Activated naive CD4-positive, alpha-beta T cell treated with anti-CD3 and anti-CD28 coated beads, Interleukin-2, amount 50 U/mL, for 24 hours (primary cell): ENCODE results near the gene TRIOBP.
"Not testable (repeated sequence)": the region's sequence is repeated elsewhere in the genome, so short reads cannot be mapped to it uniquely, and the experiment has no call there.

Experiments used
- H3K27ac Mint-ChIP-seq: one replicate; pipeline ENCODE4 v1.8.0; 2021; ENCODE audit warnings: mild to moderate bottlenecking, mixed read lengths
- H3K27me3 Mint-ChIP-seq: one replicate; pipeline ENCODE4 v1.8.0; 2021; ENCODE audit warnings: mixed read lengths
- H3K36me3 Mint-ChIP-seq: one replicate; pipeline ENCODE4 v1.8.0; 2021; ENCODE audit warnings: mixed read lengths
- H3K4me1 Mint-ChIP-seq: one replicate; pipeline ENCODE4 v1.8.0; 2021; ENCODE audit warnings: mixed read lengths
- H3K4me3 Mint-ChIP-seq: one replicate; pipeline ENCODE4 v1.8.0; 2021; ENCODE audit warnings: mild to moderate bottlenecking, mixed read lengths
- H3K9me3 Mint-ChIP-seq: one replicate; pipeline ENCODE4 v1.8.0; 2021; ENCODE audit warnings: mixed read lengths

The TRIOBP gene

DNA sequence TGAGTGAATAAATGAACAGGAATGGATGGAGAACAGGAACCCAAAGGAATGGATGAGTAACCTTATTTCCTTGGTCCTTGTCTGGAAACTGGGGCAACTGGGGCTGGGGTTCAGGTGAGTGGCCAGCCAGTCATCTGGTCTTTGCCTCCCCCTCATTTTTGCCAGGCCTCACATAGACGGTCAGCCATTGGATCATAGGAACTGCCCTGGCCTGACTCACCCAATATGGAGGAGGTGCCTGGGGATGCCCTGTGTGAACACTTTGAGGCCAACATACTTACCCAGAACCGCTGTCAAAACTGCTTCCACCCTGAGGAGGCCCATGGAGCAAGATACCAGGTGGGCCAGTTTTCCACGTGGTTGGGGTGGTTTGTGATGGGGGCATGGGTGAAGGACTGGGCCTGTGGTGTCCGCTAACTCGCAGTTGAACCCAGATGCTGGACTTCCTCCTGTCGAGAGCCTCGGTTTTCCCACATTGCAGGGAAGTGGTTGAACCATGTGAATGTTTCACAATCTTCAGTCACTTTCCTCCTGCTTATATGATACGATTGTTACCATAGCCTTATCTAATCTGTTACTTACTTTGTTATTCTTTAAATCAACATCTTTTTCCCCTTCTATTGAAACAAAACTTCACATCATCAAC is 4.4 kb downstream of the TRIOBP start:
- no peaks in the 10 kb centered on the region for H3K27me3 Mint-ChIP-seq
- H3K36me3 Mint-ChIP-seq = peaks cover 6% of the 10 kb centered on the region
- no peaks in the 10 kb centered on the region for H3K9me3 Mint-ChIP-seq
- H3K27ac Mint-ChIP-seq = no peak overlapping the region
- no peak overlapping the region for H3K4me3 Mint-ChIP-seq
- peaks cover 9% of the 10 kb centered on the region for H3K4me1 Mint-ChIP-seq

DNA sequence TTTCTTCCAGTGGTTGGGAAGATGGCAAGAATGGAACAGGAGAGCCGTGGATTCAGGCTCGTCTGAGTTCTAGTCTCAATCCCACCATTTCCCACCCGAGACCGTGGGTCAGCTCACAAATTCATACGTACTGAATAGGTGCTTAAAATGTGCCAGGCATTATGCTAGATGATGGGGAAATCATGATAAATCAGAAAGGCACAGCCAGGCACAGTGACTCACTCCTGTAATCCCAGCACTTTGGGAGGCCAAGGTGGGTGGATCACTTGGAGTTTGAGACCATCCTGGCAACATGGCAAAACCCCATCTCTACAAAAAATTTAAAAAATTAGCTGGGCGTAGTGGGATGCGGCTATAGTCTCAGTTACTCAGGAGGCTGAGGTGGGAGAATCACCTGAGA is 7.1 kb downstream of the TRIOBP start:
- Mint-ChIP-seq H3K4me3 (no peak overlapping the region), H3K36me3 (peaks cover 6% of the 10 kb centered on the region), H3K4me1 (no peaks in the 10 kb centered on the region), H3K9me3 (no peaks in the 10 kb centered on the region), H3K27me3 (no peaks in the 10 kb centered on the region), H3K27ac (no peak overlapping the region)

DNA sequence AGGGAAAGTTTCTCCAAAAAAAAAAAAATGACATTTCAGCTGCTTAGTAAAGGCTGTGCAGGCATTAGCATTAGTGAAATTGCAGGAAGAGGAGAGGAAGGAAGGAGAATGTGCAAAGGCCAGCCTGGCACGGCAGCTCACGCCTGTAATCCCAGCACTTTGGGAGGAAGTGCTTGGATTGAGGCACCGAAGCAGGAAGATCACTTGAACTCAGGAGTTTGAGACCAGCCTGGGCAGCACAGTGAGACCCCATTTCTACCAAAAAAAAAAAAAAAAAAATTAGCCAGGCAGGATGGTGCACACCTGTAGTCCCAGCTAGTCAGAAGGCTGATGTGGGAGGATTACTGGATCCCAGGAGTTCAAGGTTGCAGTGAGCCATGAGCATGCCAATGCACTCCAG is 7.8 kb downstream of the TRIOBP start:
- Mint-ChIP-seq H3K27me3 (no peaks in the 10 kb centered on the region), H3K4me1 (no peaks in the 10 kb centered on the region), H3K4me3 (no peak overlapping the region), H3K27ac (no peak overlapping the region), H3K9me3 (no peaks in the 10 kb centered on the region), H3K36me3 (peaks cover 6% of the 10 kb centered on the region)

DNA sequence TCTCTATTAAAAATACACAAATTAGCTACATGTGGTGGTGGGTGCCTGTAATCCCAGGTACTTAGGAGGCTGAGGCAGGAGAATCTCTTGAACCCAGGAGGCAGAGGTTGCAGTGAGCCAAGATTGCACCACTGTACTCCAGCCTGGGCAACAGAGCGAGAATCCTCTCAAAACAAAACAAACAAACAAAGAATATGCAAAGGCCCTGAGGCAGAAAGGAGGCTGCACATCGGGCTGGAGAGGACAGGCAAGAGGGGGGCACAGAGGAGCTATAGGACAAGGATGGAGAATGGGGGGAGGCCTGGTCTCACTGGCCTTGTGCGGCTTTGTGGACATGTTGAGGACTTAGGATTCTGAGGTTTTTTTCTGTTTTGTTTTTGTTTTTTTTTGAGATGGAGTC is 8.4 kb downstream of the TRIOBP start:
- Mint-ChIP-seq H3K27me3 (no peaks in the 10 kb centered on the region), H3K9me3 (no peaks in the 10 kb centered on the region), H3K36me3 (peaks cover 6% of the 10 kb centered on the region)

DNA sequence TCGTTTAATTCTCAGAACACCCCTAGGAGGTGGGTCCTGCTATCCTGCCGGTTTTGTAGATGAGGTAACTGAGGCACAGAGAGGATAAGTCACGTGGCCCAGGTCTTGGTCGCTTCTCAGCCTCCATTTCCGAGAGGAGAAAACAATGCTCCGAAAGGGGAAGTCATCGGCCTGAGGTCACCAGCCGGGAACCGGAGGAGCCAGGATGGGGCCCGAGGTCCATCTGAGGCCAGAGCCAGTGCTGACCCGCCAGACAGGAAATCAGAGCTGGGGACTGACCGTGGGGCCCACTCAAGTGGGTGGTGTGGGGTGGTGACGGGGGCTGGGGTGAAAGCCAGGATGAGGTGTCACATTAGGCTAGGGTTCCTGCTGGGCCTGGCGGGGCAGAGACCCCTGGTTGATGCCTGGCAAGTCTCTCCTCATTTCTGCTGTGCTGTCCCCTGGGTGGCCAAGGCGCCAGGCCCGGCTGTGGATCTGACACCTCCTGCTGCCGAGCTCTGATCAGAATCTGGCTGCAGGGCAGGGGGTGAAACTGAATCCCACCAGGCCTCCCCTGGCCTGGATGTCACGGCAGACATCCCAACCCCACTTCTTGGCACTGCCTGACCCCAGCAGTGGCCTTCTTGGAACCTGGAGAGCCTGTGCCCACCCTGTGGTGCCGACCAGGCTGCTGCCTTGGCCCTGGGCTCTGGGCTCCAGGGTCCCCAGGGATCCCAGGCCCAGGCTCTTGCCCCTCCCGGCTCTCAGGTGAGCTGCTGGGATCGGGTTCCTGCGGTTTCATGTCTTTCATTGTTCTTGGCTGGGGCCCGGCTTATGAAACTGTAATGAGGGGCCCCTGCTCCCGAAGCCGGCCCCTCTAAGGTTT is 12.0 kb downstream of the TRIOBP start:
- no peaks in the 10 kb centered on the region for H3K27me3 Mint-ChIP-seq
- H3K4me1 Mint-ChIP-seq = no peaks in the 10 kb centered on the region
- no peak overlapping the region for H3K27ac Mint-ChIP-seq
- H3K36me3 Mint-ChIP-seq = peaks cover 4% of the 10 kb centered on the region
- H3K9me3 Mint-ChIP-seq = no peaks in the 10 kb centered on the region
- no peak overlapping the region for H3K4me3 Mint-ChIP-seq

More for the DNA sequence above, 8.4 kb downstream of the TRIOBP start:
- Mint-ChIP-seq H3K4me1 (no peaks in the 10 kb centered on the region), H3K27ac (no peak overlapping the region), H3K4me3 (no peak overlapping the region)

- Mint-ChIP-seq H3K4me1 (no peaks in the 10 kb centered on the region), H3K27me3 (no peaks in the 10 kb centered on the region), H3K4me3 (no peak overlapping the region), H3K9me3 (no peaks in the 10 kb centered on the region), H3K36me3 (peaks cover 3% of the 10 kb centered on the region), H3K27ac (no peak overlapping the region)
Measured at GRCh38 chr22:37709445-37709765, 12.6 kb downstream of the TRIOBP start.

DNA sequence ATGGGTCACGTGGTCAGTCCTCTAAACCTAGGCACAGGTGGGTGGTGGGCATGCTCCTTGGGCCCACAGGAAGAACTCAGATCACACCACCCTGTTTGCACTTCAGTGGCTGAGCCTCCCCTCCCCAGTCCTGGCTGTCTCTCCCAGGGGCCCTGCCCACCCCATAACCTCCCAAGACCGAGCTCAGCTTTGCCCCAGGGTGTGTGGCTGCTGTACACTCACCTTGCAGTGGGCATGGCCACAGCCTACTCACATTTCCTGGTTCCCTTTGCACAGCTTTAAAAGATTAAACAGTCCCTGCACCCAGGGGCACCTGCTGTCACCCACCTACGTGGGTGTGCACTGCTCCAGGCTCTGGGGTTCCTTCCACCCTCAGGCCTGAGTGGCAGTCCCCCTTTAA is 13.8 kb downstream of the TRIOBP start:
- H3K27me3 Mint-ChIP-seq = no peaks in the 10 kb centered on the region
- peaks cover 2% of the 10 kb centered on the region for H3K36me3 Mint-ChIP-seq
- no peaks in the 10 kb centered on the region for H3K4me1 Mint-ChIP-seq
- no peak overlapping the region for H3K27ac Mint-ChIP-seq
- no peak overlapping the region for H3K4me3 Mint-ChIP-seq
- no peaks in the 10 kb centered on the region for H3K9me3 Mint-ChIP-seq

- Mint-ChIP-seq H3K4me3 (no peak overlapping the region), H3K27me3 (no peaks in the 10 kb centered on the region), H3K9me3 (no peaks in the 10 kb centered on the region), H3K4me1 (no peaks in the 10 kb centered on the region), H3K36me3 (no peaks in the 10 kb centered on the region), H3K27ac (no peak overlapping the region)
Measured at GRCh38 chr22:37711490-37711889, 14.6 kb downstream of the TRIOBP start.

- H3K27me3 Mint-ChIP-seq = no peaks in the 10 kb centered on the region
- no peak overlapping the region for H3K27ac Mint-ChIP-seq
- no peaks in the 10 kb centered on the region for H3K4me1 Mint-ChIP-seq
- no peaks in the 10 kb centered on the region for H3K9me3 Mint-ChIP-seq
- H3K36me3 Mint-ChIP-seq = peaks cover 4% of the 10 kb centered on the region
- H3K4me3 Mint-ChIP-seq = no peak overlapping the region
Measured at GRCh38 chr22:37713761-37714160, 16.9 kb downstream of the TRIOBP start.

GRCh38 chr22:37714634-37715033 is 17.8 kb downstream of the TRIOBP start:
- H3K9me3 Mint-ChIP-seq = no peaks in the 10 kb centered on the region
- peaks cover 4% of the 10 kb centered on the region for H3K36me3 Mint-ChIP-seq
- no peak overlapping the region for H3K27ac Mint-ChIP-seq
- no peaks in the 10 kb centered on the region for H3K4me1 Mint-ChIP-seq
- H3K27me3 Mint-ChIP-seq = no peaks in the 10 kb centered on the region
- no peak overlapping the region for H3K4me3 Mint-ChIP-seq

DNA sequence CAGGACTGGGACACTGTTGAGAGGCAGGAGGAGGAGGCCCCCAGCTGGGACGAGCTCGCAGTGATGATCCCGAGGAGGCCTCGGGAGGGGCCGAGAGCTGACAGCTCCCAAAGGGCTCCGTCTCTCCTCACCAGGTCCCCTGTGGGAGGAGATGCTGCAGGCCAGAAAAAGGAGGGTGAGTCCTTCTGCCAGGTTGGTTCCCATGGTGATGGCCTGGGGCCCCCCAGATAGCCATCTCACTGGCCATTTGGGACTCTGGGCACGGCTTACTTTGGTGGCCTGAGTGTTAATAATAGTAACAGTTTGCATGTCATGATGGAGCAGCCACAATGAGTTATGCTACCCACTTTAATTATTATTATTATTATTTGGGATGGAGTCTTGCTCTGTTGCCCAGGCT is 18.9 kb downstream of the TRIOBP start:
- no peaks in the 10 kb centered on the region for H3K27me3 Mint-ChIP-seq
- H3K4me3 Mint-ChIP-seq = no peak overlapping the region
- H3K27ac Mint-ChIP-seq = no peak overlapping the region
- no peaks in the 10 kb centered on the region for H3K9me3 Mint-ChIP-seq
- H3K4me1 Mint-ChIP-seq = no peaks in the 10 kb centered on the region
- H3K36me3 Mint-ChIP-seq = peaks cover 4% of the 10 kb centered on the region

GRCh38 chr22:37716708-37717107 is 19.9 kb downstream of the TRIOBP start:
- Mint-ChIP-seq H3K27me3 (no peaks in the 10 kb centered on the region), H3K36me3 (peaks cover 4% of the 10 kb centered on the region), H3K27ac (no peak overlapping the region), H3K4me3 (no peak overlapping the region), H3K4me1 (no peaks in the 10 kb centered on the region), H3K9me3 (no peaks in the 10 kb centered on the region)

GRCh38 chr22:37717235-37717634 is 20.4 kb downstream of the TRIOBP start:
- H3K27me3 Mint-ChIP-seq, H3K9me3 Mint-ChIP-seq, H3K36me3 Mint-ChIP-seq, H3K4me1 Mint-ChIP-seq, H3K27ac Mint-ChIP-seq, H3K4me3 Mint-ChIP-seq: not testable (repeated sequence)

GRCh38 chr22:37717746-37718305 is 21.0 kb downstream of the TRIOBP start:
- H3K4me3 Mint-ChIP-seq, H3K27me3 Mint-ChIP-seq, H3K27ac Mint-ChIP-seq, H3K36me3 Mint-ChIP-seq, H3K9me3 Mint-ChIP-seq, H3K4me1 Mint-ChIP-seq: not testable (repeated sequence)

DNA sequence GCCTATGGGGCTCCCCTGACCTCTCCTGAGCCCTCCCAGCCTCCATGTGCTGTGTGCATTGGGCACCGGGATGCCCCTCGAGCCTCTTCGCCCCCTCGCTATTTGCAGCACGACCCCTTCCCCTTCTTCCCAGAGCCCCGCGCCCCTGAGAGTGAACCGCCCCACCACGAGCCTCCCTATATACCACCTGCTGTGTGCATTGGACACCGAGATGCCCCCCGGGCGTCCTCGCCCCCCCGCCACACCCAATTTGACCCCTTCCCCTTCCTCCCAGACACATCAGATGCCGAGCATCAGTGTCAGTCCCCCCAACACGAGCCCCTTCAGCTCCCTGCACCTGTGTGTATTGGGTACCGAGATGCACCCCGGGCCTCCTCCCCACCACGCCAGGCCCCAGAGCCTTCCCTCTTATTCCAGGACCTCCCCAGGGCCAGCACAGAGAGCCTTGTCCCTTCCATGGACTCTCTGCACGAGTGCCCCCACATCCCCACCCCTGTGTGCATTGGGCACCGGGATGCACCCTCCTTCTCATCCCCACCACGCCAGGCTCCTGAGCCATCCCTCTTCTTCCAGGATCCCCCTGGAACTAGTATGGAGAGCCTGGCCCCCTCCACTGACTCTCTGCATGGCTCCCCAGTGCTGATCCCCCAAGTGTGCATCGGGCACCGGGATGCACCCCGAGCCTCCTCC is 28.8 kb downstream of the TRIOBP start:
- Mint-ChIP-seq H3K27ac (no peak overlapping the region), H3K4me3 (no peak overlapping the region), H3K9me3 (no peaks in the 10 kb centered on the region), H3K4me1 (no peaks in the 10 kb centered on the region), H3K27me3 (no peaks in the 10 kb centered on the region), H3K36me3 (peaks cover 1% of the 10 kb centered on the region)
